Measurements from ENCODE around the gene FBXO48.
"Not testable (repeated sequence)": the region's sequence is repeated elsewhere in the genome, so short reads cannot be mapped to it uniquely, and the experiment has no call there.

The FBXO48 gene, protein sequence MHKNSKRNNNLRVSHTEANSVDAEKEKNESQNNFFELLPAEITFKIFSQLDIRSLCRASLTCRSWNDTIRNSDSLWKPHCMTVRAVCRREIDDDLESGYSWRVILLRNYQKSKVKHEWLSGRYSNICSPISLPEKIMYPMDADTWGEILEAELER

DNA sequence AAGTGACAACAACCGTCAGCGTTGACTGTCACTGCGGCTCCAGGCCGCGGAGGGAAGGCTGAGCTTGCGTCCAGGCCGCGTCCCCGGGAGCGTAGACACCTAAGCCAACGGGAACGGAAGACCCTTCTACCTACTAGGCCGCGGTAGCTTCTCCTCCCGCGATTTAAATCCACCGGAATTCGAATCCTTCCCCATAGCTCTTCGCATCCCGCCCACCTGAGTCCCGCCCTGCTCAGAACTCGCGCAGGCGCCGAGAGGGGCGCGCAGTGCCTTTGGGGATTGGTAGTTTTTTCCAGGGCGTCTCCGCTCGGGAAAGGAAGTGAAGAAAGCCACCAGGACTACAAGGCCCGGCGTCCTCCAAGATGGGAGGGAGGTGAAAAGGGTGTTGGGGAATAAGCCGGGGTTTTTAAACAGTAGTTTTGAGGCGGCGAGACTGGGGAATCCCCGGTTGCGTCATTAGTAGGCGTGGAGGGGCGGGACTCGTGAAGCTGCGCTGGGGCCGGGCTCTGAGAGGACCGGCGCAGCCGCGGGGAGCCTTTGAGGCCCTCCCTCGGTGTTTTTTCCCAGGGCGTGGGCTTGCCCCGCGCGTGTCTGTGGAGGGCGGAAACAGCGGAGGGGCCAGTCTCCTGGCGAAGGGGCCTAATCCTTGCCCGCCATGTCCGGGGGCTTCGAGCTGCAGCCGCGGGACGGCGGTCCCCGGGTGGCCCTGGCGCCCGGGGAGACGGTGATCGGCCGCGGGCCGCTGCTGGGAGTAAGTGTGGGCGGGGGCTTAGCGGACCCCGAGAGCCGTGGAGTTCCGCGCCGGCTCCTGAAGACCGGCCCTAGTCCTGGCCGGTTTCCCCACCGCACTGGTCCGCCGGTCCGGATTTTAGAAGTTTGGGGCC is at the start of gene FBXO48, which contains the start of gene APLF:
Gene FBXO48, minus strand, starts transcription at position 218 of the 884 bp plus-strand sequence. CDS start 2,149 bp downstream, outside the sequence.
Gene APLF, plus strand, starts transcription at position 509 of the 884 bp plus-strand sequence. Its CDS starts 147 bp downstream, at position 656.
- peak; percentile 97 for DNase-seq

DNA sequence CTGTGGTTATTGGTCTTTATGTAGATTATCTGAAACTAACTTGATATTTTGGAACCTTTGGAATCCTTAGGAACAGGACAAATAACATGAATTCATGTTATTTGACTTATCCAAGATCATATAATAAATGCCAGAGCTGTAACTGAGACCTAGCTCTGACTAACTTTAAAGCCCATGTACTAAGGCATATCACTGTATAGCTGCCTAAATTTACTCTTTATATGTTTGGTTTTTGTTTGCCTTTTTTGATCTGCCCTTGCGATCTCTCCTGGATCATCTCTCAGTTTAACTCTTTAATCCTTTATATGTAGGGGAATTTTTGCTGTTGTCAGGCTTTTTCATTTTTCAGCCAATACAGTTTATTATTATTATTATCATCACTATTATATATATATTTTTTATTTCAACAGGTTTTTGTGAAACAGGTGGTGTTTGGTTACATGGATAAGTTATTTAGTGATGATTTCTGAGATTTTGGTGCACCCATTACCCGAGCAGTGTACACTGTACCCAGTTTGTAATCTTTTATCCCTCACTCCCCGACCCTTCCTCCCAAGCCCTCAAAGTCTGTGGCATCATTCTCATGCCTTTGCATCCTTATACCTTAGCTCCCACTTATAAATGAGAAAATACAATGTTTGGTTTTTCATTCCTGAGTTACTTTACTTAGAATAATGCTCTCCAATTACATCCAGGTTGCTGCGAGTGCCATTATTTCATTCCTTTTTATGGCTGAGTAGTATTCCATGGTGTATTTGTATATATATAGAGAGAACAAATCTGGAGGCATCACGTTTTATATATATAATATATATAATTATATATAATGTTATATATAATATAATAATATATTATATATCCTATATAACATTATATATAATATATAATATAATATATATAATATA is 49.2 kb upstream of the FBXO48 start:
- DNase-seq: no peak

DNA sequence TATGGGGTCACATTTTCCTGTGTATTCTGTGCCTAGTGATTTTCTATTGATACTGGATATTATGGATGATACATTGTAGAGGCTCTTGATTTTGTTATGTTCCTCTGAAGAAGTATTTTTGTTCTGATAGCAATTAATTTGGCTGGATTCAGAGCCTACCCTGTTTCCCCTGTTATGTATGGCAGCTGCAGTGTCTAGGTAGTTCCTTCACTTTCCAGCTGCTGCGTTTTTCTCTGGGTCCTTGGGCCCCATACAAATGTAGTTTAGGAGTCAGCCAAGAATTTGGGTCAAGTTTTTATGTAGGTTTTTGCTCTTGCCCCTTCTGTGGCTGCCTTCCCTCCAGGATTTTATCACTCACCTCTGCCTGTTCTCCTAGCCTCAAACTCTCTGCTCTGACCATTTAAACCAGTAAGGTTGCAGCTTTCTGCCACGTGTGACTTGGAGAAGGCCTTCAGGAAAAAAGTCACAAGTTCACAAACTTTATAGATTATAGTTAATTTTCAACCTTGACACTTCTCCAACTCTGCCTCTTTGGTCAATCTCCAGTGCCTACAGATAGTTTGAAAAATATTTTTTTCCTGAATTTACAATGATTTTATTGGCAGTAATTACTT is 47.3 kb upstream of the FBXO48 start:
- no peak for DNase-seq

DNA sequence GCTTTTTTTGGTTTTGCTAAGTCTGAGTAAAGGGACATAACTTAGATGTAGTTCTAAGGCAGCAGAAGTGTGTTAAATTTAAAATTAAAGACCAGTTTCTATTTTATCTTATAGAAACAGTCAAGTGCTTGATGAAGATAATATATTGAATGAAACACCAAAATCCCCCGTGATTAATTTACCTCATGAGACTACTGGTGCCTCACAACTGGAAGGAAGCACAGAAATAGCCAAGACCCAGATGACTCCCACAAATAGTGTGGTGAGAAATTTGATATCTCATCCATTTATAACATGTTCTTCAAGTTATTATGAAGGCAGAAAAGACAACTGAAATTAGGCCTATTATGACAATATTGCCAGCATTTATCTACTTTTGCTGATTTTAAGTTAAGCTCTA is 45.9 kb upstream of the FBXO48 start:
- DNase-seq: no peak

DNA sequence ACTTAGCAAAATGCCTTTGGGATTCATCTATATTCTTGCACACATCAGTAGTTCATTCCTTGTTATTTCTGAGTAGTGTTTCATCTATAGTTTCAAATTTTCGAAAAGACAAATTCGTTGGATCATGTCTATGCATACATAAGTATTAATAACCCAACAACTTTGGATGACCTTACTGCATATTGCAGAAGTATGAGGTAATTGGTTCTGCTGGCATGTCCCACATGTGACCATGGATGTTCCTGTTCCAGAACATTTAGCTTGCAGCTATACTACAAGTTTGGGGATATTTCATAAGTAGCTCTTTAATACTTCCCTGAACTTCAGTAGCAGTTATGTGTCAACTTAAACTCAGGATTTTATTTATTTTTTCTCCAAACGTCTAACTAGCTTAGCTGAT is 45.2 kb upstream of the FBXO48 start:
- DNase-seq: no peak

DNA sequence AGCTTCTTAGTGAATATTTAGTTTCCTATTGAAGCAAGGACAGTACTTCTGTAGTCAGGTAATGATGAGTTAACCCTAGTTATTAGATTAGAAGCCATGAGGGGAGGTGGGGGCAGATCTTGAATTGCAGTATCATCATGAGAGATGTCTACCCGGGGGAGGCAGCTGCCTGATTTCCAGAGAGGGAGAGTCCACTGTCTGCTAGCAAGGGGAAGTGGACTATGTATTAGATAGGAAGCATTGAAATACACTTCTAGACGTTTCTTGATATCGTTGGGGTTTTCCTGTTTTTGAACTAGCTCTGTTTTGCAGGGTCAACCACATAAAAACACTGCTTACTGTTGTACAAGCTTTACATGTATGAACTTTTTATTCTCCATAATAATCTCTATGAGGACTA is 39.1 kb upstream of the FBXO48 start:
- DNase-seq: no peak

DNA sequence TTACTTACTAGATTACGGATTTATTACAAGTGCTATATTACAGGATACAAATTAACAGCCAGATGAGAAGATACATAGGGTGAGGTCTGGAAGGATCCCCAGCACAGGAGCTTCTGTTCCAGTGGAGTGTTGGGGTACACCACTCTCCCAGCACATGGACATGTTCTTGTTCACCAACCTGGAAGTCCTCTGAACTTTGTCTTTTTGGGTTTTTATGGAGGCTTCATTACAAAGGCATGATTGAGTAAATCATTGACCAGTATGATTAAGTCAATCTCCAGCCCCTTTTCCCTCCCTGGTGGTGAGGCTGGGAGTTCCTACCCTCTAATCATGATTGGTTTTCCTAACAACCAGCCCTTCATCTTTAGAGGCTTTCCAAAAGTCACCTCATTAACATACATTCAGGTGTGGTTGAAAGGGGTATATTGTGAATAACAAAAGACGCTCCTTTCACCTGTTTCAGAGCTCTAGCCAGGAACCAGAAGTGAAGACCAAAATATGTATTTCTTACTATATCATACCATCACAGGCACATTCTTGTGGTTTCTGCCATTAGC is 38.6 kb upstream of the FBXO48 start:
- no peak for DNase-seq

DNA sequence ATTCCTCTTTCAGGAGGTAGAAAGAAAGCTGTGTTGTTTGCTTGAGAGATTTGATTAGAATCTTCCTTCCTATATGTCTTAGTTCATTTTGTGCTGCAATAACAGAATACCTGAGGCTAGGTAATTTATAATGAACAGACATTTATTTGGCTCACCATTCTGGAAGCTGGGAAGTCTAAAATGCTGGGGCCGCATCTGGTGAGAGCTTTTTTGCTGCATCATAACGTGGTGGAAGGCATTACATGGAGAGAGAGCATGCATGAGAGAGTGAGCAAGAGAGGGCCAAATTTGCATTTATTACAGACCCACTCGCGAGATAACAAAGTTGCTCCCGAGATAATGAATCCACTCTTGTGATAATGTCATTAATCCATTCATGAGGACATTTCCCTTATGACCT is 34.7 kb upstream of the FBXO48 start:
- DNase-seq: no peak

DNA sequence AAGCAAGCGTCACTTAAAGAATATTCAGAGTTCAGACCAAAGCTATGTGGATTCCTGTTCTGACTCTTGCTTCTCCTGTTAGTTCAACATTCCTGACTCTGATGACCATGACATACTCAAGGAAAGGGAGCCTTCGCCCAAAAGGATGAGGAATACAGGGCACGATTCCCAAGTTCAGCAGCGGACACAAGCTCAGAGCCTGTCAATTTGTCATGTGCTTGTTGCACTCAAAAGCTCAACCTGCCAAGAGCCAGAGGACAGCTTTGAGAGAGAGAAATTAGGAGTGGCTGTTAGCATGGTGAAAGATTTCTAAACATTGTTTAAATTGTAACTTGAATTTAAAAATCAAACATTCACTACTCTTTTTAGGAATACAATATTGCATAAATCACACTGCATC is 33.6 kb upstream of the FBXO48 start:
- no peak for DNase-seq

DNA sequence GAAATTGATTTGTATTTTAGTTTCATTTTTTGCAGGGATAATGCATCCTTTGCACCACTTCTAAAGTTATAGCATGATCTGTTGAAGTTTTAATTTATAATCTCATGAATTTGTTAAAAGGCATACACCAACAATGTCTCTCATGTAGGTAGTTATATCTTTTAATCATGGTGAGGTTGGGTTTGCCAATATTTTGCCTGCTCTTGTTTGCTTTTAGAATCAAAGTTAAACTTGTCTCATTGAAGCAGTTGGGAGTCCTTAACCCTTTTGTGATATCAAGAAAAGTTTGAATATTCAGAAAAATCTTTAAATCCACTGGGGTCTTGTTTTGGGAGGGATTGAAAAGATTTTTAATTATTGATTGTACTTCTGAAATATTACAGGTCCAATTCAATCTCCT is 32.0 kb upstream of the FBXO48 start:
- no peak for DNase-seq

DNA sequence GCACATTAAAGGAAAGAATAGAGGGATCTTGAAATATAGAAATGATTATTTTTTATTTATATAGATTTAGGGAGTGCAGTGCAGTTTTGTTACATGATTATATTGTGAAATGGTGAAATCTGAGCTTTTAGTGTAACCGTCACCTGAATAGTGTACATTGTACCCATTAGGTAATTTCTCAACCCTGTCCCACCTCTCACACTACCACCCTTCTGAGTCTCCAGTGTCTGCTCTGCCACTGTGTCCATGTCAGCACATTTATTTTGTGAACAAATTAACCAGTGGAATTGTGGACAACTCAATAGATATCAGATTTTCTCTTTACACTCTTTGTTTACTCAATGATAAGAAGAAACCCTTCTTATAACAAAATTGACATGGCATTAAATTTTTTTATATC is 24.5 kb upstream of the FBXO48 start:
- DNase-seq: no peak

DNA sequence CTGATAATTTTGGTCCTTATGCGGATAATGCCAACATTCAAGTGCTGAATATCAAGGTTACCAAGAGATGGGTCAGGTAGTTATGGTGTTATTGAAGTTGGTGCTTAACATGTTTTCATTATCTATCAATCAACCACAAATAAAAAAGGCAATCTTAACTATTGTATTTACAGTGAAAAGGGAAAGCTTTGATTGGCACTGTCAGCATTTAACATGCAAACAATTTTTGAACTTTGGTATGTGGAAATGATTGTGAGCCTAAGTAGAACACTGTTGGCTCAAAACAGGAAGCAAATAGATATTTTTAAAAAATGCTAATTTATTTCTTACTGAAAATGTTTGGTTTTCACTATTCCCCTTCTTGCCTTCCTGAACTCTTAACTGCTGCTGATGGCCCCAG is 22.2 kb upstream of the FBXO48 start:
- no peak for DNase-seq

DNA sequence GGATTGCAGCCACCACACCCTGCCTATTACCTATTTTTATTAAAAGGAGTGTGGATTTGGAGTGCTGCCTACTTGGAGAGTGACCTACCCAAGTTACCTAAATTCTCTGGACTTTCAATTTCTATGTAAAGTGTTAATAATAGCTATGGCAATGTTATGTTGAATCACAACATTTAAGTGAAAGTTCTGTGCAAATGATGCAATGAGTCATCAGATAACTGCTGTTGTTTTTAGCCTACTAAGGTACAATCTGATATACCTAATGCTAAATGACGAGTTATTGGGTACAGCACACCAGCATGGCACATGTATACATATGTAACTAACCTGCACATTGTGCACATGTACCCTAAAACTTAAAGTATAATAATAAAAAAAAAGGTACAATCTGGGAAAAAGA is 21.5 kb upstream of the FBXO48 start:
- DNase-seq: not testable (repeated sequence)

DNA sequence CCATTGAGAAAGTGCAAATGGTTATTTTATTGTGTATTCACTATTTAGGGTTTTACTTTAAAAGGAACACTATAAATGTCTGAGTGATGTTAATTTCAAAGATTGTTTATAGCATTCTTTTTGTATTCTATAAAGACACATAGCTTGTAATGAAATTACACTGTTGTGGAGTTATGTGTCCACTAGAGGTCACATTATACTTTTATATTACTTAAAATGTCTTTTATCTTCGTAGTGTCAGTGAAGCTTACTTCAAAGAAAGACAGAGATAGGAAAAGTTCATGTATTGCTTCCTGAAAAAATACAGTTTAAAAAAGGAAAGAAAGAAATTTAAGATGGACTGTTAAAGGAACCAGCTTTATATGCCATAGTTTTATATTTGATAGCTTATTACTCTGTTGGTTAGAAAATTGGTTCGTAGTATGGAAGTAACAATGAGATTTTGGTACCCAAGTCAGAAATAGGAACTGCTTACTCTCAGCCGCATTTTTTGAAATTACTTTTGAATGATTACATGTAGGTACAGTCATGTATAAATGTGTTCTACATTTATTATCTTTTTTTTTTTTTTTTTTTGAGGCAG is 20.8 kb upstream of the FBXO48 start:
- no peak for DNase-seq

DNA sequence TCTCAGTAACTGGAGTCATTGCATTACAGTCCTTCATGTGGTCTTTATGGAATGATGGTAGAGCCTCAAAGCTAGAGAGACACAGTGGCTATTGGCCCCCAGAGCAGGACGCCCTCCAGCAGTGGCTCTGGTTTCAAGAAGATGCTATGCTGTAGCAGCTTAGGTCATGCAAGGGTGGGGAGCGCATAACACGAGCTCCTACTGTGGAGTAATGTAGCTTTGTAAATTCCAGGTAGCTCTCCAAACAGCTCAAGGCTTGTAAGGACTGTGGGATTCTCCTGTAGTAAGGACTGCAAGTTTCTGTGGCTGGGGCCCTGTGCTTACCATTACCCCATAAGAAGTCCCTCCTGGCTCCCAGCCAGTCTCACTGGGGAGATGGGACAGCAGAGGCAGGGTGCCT is 15.9 kb upstream of the FBXO48 start:
- no peak for DNase-seq

DNA sequence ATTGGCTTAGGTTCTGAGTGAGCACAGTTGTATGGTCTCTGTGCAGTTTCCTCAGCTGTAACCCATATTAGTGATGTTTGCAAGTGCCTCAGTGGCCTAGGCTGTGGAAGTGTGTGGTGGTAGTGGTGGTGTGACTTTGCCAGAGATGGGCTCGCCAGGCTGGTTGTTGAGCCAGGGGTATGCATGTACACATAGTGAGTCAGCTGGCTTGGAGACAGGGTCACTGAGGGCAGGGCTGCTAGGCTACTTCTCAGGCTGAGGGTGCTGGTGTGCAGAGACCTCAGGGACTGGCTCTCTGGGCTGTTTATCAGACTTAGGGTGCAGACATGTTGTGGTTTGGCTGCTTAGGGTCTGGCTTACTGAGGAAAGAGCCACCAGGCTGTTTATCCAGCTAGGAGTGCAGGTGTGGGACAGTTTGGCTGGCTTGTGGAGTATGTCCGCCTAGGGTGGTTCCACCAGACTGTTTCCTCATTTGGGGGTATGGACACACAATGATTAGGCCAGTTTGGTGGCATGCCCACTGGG is 15.3 kb upstream of the FBXO48 start:
- no peak for DNase-seq

DNA sequence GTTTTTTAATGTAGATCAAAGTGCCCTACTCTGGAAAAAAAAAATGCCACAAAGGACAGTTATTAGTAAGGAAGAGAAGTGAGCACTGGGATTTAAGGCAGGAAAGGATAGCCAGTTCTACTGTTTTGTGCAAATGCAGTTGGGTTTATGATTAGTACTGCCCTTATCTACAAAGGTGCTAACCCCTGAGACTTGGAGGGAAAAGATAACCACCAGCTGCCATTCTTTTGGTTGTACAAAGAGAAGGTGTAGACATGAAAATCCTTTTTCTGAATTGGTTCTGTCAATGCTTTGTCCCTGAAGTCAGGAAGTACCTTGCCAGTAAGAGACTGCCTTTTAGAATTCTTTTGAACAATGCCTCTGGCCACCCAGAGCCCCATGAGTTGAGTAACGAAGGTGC is 11.6 kb upstream of the FBXO48 start:
- DNase-seq: no peak

DNA sequence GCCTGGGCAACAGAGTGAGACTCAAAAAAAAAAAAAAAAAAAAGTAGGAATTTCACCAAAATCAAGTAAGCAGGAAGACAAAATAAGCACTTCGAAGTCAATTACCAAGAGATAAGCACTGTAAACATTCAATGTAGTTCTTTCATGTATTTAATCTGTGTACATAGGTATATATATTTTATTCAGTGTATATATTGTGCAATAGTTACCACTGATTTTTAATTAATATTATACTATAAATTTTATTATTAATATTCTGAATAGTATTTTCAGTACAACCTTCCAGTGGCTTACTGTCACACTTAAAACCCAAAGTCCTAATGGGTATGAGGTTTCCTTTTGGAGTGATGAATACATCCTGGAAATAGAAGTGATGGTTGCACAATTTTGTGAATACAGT is 9.4 kb upstream of the FBXO48 start:
- DNase-seq: no peak

DNA sequence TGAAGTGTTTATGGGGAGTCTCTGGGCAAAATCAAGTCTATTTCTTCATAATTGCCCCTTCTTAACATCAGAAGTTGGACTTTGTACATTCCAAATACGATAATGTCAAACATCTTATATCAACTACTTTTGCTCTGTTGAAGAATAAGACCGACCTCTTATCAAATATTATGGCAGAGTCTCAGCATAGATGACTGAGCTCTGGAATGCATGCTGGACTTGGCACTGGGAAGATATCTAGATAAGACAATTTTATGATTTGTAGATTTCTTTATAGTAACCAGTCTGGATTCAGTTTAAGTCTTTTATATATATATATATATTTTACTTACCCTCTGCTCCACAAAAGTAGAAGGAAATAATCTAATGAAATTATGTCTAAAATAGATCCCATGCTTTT is 8.5 kb upstream of the FBXO48 start:
- DNase-seq: no peak

DNA sequence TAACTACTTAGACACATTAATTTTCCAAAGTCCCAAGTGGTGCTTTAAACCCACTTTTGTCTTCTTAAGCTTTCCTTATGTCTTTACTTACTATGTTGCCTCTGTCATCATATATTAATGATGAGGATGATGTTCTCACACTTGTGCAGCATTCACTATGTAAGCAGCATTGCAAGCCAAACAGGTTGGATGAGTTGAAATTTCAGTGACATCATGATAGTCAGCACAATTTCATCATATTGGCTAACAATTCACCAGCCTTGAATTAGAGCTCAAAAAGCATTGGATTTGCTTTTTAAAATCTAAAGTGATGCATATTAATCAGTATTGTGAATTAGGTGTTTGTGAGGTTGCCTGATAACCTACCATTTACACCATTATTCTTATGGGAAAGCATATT is 8.0 kb upstream of the FBXO48 start:
- DNase-seq: no peak

DNA sequence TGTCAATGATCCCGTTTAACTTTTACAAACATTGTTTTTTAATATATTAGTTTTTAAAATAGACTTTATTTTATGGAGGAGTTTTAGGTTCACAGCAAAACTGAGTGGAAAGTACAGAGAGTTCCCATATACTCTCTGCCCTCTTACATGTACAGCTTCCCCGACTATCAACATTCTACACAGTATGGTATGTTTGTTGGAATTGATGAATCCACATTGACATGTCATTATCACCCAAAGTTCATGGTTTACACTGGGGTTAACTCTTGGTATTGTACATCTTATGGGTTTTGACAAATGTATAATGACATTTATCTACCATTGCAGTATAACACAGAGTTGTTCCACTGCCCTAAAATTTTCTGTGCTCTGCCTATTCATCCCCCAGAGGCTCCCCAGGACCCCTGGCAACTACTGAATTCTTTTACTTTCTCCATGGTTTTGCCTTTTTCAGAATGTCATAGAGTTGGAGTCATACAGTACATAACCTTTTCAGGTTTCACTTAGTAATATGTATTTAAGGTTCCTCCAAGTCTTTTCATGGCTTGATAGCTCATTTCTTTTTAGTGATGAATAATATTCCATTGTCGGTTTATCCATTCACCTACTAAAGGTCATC is 5.8 kb upstream of the FBXO48 start:
- DNase-seq: no peak

DNA sequence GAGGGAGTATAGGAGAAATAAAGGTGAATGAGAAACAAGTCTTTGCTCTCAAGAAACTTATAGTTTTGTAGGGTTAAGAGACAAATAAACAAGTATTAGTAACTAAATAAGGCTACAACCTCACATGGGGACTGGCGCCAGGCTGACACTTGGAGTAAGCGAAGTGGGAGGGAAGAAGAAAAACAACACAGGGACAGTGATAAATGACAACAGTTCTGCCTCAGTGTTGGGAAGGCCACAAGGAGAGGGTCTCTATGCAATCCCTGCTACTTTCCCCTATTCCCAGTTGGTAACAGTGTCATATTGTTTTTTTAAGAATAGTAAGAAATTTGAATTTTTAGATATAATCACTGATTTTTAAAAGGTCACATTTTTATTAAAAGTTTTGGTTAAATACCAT is 4.3 kb upstream of the FBXO48 start:
- no peak for DNase-seq

All from T1000 (cell line).